SK-N-MC (cell line): ENCODE data around the gene CCDC27.

Experiments
- EZH2 ChIP-seq: fragments of 200-600 bp; sonication (generic); IDR thresholded peaks from one replicate; pipeline ENCODE4 v1.6.1; 2017; ENCODE audit warnings: antibody characterized with exemption
- POLR2AphosphoS5 ChIP-seq: IDR thresholded peaks from 2 replicates; pipeline ENCODE4 v1.6.1; 2012; ENCODE audit warnings: mild to moderate bottlenecking, low read depth, low read length, borderline replicate concordance

DNA sequence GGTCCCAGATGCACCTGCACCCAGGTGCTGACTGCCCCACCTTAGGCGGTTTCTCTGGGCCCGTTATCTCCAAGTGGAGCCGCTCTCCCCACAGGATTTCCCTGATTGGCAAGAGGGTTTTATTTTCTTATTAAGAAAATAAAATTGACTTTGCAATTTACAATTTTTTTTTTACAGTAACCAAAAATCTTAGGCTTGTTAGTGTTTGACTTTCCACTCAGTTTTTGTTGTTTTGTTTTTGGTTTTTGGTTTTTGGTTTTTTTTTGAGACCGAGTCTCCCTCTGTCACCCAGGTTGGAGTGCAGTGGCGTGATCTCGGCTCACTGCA lies 4.8 kb upstream of the CCDC27 start:
- no peak for TF ChIP-seq EZH2
- TF ChIP-seq POLR2AphosphoS5, result no peak
